Ectodermal cell (in vitro differentiated cells): ENCODE measurements around the gene PCDHA10.
A peak's percentile ranks its signal among the peaks of the same experiment; 100 is the strongest.
"Not testable (repeated sequence)": the region's sequence is repeated elsewhere in the genome, so short reads cannot be mapped to it uniquely, and the experiment has no call there.

ENCODE experiments used
- H3K27ac ChIP-seq: 2 replicates; pipeline ENCODE4 v1.7.0; 2013; ENCODE audit warnings: mild to moderate bottlenecking, low read depth, low read length; ENCODE audit not compliant: insufficient read depth, poor library complexity, severe bottlenecking
- H3K27me3 ChIP-seq: 2 replicates; pipeline ENCODE4 v1.7.0; 2013; ENCODE audit warnings: mild to moderate bottlenecking, low read length; ENCODE audit not compliant: insufficient read depth, control insufficient read depth, poor library complexity, severe bottlenecking
- H3K36me3 ChIP-seq: one replicate; pipeline ENCODE4 v1.7.0; 2013; ENCODE audit warnings: low read length; ENCODE audit not compliant: control insufficient read depth, insufficient read depth
- H3K4me1 ChIP-seq: one replicate; pipeline ENCODE4 v1.7.0; 2013; ENCODE audit warnings: low read length; ENCODE audit not compliant: control insufficient read depth, insufficient read depth
- H3K4me3 ChIP-seq: 2 replicates; pipeline ENCODE4 v1.7.0; 2013; ENCODE audit warnings: low read depth, low read length, control low read depth; ENCODE audit not compliant: insufficient read depth
- H3K9me3 ChIP-seq: 2 replicates; pipeline ENCODE4 v1.7.0; 2013; ENCODE audit warnings: mild to moderate bottlenecking, low read length, moderate library complexity; ENCODE audit not compliant: control insufficient read depth
- WGBS, 2 experiments: methylation state at CpG; one replicate each; pipeline ENCODE4 v1.1.7; 2013; ENCODE audit warnings: missing lambda C conversion rate in 2 of 2; 5-methylcytosine and 5-hydroxymethylcytosine counted together

The PCDHA10 gene

GRCh38 chr5:140876541-140877261, 21.0 kb downstream of the PCDHA10 start:
- not testable (repeated sequence) for H3K27ac ChIP-seq, H3K4me1 ChIP-seq, H3K4me3 ChIP-seq, H3K9me3 ChIP-seq, H3K27me3 ChIP-seq
- peaks cover 11% of the 10 kb centered on the region for H3K36me3 ChIP-seq
- WGBS, 2 experiments, result 96 to 97% methylated on average over 80 of the region's 80 CpGs

DNA sequence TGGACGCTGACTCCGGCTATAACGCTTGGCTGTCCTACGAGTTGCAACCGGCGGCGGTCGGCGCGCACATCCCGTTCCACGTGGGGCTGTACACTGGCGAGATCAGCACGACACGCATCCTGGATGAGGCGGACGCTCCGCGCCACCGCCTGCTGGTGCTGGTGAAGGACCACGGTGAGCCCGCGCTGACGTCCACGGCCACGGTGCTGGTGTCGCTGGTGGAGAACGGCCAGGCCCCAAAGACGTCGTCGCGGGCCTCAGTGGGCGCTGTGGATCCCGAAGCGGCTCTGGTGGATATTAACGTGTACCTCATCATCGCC, 21.5 kb downstream of the PCDHA10 start:
- 97% methylated on average over 37 of the region's 37 CpGs for WGBS, 2 experiments
- H3K27ac ChIP-seq, result no peak overlapping the region
- no peaks in the 10 kb centered on the region for H3K9me3 ChIP-seq
- H3K36me3 ChIP-seq, result peaks cover 11% of the 10 kb centered on the region
- H3K27me3 ChIP-seq, result no peaks in the 10 kb centered on the region
- H3K4me1 ChIP-seq, result no peaks in the 10 kb centered on the region
- H3K4me3 ChIP-seq, result no peak overlapping the region

GRCh38 chr5:140881889-140882590, 26.3 kb downstream of the PCDHA10 start, which contains the start of gene PCDHA13:
Gene PCDHA13, plus strand, starts transcription at chr5:140882124. Its CDS starts 145 bp downstream, at chr5:140882269.
- Histone ChIP-seq H3K4me3 (peak within 1 kb of the TSS; percentile 34), H3K4me1 (no peaks in the 10 kb centered on the region), H3K27ac (no peak within 1 kb of the TSS), H3K36me3 (peaks cover 9% of the 10 kb centered on the region), H3K27me3 (no peaks in the 10 kb centered on the region), H3K9me3 (no peaks in the 10 kb centered on the region)
- WGBS, 2 experiments, result 67 to 72% methylated on average over 28 to 29 of the region's 35 CpGs

- peak overlapping the region; percentile 34 for H3K4me3 ChIP-seq
- H3K9me3 ChIP-seq, result no peaks in the 10 kb centered on the region
- 73 to 74% methylated on average over 12 of the region's 12 CpGs for WGBS, 2 experiments
- no peak overlapping the region for H3K27ac ChIP-seq
- peaks cover 9% of the 10 kb centered on the region for H3K36me3 ChIP-seq
- H3K27me3 ChIP-seq, result no peaks in the 10 kb centered on the region
- no peaks in the 10 kb centered on the region for H3K4me1 ChIP-seq
These were observed 26.8 kb downstream of the PCDHA10 start for GRCh38 chr5:140882591-140882899.

- no peaks in the 10 kb centered on the region for H3K9me3 ChIP-seq
- H3K4me1 ChIP-seq, result no peaks in the 10 kb centered on the region
- H3K27ac ChIP-seq, result no peak overlapping the region
- H3K36me3 ChIP-seq, result peaks cover 9% of the 10 kb centered on the region
- H3K27me3 ChIP-seq, result no peaks in the 10 kb centered on the region
- H3K4me3 ChIP-seq, result no peak overlapping the region
- 97% methylated on average over 41 of the region's 41 CpGs for WGBS, 2 experiments
These were observed 27.7 kb downstream of the PCDHA10 start for GRCh38 chr5:140883373-140883772.

DNA sequence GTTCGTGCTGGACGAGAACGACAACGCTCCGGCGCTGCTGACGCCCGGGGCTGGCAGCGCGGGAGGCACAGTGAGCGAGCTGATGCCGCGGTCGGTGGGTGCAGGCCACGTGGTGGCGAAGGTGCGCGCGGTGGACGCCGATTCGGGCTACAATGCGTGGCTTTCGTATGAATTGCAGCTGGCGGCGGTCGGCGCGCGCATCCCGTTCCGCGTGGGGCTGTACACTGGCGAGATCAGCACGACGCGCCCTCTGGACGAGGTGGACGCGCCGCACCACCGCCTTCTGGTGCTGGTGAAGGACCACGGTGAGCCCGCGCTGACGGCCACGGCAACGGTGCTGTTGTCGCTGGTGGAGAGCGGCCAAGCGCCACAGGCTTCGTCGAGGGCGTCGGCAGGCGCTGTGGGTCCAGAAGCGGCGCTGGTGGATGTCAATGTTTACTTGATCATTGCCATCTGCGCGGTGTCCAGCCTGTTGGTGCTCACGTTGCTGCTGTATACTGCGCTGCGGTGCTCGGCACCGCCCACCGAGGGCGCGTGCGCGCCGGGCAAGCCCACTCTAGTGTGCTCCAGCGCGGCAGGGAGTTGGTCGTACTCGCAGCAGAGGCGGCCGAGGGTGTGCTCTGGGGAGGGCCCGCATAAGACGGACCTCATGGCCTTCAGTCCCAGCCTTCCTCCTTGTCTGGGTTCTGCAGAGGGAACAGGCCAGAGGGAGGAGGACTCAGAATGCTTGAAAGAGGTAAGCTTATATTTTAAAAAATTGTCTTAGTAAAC, 28.4 kb downstream of the PCDHA10 start:
- Histone ChIP-seq H3K27me3 (no peaks in the 10 kb centered on the region), H3K4me3 (no peak overlapping the region), H3K4me1 (no peaks in the 10 kb centered on the region), H3K36me3 (peaks cover 9% of the 10 kb centered on the region), H3K9me3 (no peaks in the 10 kb centered on the region), H3K27ac (no peak overlapping the region)
- 97% methylated on average over 79 of the region's 79 CpGs for WGBS, 2 experiments

- Histone ChIP-seq H3K36me3 (no peaks in the 10 kb centered on the region), H3K27me3 (no peaks in the 10 kb centered on the region), H3K4me1 (no peaks in the 10 kb centered on the region), H3K27ac (no peak overlapping the region), H3K9me3 (no peaks in the 10 kb centered on the region), H3K4me3 (no peak overlapping the region)
- 88 to 95% methylated on average over 1 of the region's 1 CpG for WGBS, 2 experiments
These were observed 60.6 kb downstream of the PCDHA10 start for GRCh38 chr5:140916325-140916724.
